NCI-H345 treated with DMSO at 0.1 percent for 48 hours (cell line): ENCODE measurements around the gene CD44.

Experiments
- DNase-seq: peaks from one replicate; lab custom pipeline; 2025; ENCODE audit not compliant: unreplicated experiment; lab: John Stamatoyannopoulos, UW

CD44 gene

DNA sequence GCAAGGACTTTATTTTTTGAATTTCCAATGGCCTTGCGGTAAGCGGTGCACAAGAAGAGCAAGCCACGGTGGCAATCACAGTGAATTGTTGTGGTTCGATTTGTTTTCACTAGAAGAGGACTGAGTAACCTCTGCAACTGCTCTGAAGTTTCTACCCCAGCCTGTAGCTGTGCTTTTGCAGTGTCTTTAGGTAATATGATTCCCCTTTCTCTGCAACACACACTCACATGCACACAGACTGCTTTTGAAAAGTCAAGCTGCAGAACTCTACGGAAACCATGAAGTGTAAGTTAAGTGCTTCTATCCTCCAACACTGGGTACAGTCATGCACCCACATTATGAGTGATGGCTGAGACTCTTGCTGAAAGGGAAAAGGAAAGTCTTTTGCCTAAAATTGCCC, 38.4 kb downstream of the CD44 start:
- DNase-seq = no peak

DNA sequence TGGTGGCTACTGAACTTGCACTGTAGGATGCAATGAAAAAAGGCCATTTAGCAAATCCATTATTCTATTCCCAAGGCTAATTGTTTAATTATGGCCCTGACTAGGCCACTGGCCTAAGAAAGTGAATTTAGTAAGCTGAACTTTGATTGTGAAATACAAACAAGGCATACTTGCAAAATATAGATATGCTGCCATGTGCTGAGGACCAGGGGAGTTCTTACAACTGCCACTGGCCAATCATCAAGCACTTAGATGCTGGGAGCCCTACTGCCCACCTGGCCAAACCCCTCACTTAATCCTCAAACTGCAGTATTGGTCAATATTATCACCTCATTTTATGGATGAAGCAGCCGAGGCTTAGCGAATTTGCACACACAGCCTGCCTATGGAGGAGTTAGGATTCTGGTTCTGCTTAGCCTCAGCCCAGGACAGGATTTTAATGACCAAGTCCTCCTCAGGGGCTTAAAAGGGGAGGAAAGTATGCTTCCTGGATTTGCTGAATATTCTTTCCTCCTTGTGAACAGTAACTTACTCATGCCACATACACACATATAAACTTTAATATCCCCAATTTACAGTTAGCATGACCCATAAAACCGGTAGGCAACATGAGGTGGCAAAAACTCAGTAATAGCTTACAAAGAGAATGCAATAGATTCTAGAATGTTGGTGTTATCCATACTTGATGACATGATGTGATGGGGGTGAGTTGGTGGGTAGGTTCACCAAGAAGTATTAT, 39.3 kb downstream of the CD44 start:
- no peak for DNase-seq

GRCh38 chr11:35178873-35179272, 39.9 kb downstream of the CD44 start:
- DNase-seq = no peak

GRCh38 chr11:35179466-35180135, 40.6 kb downstream of the CD44 start:
- no peak for DNase-seq

DNA sequence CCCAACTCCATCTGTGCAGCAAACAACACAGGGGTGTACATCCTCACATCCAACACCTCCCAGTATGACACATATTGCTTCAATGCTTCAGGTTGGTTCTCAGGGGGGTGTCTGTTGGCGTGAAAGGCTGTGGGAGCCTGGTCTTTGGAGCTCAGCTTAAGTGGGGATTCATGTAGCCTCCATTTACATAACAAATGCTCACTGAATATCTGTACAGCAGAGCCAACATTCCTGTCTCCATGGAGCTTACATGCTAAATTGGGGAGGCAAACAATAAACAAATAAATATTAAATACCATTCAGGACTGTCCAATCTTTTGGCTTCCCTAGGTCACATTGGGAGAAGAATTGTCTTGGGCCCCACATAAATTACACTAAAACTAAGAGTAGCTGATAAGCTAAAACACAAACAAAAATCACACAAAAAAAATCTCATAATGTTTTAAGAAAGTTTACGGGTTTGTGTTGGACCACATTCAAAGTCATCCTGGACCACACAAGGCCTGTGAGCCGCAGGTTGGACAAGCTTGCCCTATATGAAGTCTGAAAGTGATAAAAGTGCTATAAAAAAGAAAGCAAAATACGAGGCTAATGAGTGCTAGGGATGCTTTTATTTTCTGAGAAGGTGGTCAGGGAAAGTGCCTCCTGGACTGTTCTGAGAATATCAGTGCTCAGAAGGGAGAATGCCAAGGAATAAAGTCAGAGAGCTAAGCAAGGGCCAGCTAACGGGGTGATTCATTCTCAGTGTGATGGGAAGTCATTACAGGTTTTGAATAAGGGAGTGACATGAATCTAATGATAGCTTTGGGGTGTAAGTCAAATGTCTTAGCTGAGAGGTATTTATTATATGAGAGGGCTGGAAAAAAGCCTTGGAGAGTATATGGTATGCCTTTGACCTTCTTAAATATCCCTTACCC, 41.6 kb downstream of the CD44 start:
- no peak for DNase-seq

GRCh38 chr11:35182317-35182939, 43.5 kb downstream of the CD44 start:
- DNase-seq = no peak

DNA sequence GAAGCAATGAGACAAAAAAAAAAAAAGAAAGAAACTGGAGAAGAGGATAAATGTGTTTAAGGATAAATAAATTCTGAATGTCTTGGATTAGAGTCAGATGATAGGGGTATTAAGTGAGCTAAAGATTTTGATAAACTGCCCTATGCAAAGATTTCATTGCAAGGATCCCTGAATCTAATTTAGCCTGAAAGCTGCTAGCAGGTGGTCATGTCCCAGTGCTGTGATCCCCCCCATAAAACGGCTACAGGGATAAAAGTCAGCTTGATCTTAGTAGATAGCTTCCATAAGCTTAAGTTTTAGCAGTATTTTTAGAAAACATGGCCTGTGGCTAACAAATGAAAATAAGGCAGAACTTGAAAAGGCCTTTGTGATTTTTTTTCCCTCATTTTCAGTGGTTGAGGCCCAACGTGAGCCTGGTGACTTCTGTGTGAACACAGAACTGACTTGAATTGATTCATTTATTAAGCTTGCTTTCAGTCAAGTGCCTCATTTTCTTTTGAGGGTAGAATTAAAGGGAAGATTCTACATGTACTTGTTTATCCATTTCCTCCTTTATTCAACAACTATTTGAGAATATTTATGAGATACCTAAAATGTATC, 44.5 kb downstream of the CD44 start:
- DNase-seq = no peak

- DNase-seq = no peak
These were observed 46.7 kb downstream of the CD44 start for GRCh38 chr11:35185696-35186095.

GRCh38 chr11:35187996-35188395, 49.0 kb downstream of the CD44 start:
- DNase-seq = no peak

GRCh38 chr11:35190804-35191348, 51.9 kb downstream of the CD44 start:
- DNase-seq = no peak

DNA sequence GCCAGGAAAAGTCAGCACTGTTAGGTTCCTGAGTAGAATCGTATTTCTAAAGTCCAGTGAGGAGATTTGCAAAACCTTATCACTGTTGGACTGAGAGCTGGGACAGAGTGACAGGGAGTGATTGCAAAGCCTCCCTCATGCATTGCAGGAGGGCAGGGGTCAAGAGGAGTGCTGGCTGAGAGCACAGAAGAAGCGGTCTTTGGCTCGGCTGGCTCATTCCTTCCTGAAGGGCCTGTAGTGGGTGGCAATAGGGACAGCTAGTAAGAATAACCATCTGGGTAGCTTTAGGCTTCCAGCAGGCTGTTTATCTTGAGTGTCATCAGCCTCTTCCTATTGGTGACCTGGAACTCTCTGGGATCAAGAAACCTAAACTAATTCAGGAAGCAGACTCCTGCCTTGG, 53.4 kb downstream of the CD44 start:
- DNase-seq = no peak

- DNase-seq = no peak
These were observed 54.8 kb downstream of the CD44 start for GRCh38 chr11:35193767-35194166.

- no peak for DNase-seq
These were observed 58.3 kb downstream of the CD44 start for GRCh38 chr11:35197292-35197691.

GRCh38 chr11:35200811-35201341, 61.9 kb downstream of the CD44 start:
- DNase-seq = no peak

- DNase-seq = no peak
These were observed 65.6 kb downstream of the CD44 start for GRCh38 chr11:35204614-35205013.

DNA sequence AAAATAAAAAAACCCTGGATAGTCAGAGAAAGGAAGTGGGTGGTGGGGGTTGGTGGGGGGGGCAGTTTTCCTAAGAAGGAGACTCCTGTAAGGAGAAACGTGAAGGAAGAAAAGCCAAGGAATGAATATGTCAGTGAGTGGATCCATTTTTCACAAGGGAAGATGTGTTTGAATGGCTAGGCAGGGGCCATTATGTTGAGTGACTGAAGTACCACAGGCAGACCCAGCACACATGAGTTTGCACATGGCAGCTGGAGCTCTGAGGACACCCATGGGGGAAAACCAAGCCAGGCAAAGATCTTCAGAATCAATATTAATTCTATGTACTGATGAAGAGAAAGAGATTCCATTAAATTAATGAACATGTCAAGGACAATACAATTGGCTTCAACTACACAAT, 67.6 kb downstream of the CD44 start:
- no peak for DNase-seq

DNA sequence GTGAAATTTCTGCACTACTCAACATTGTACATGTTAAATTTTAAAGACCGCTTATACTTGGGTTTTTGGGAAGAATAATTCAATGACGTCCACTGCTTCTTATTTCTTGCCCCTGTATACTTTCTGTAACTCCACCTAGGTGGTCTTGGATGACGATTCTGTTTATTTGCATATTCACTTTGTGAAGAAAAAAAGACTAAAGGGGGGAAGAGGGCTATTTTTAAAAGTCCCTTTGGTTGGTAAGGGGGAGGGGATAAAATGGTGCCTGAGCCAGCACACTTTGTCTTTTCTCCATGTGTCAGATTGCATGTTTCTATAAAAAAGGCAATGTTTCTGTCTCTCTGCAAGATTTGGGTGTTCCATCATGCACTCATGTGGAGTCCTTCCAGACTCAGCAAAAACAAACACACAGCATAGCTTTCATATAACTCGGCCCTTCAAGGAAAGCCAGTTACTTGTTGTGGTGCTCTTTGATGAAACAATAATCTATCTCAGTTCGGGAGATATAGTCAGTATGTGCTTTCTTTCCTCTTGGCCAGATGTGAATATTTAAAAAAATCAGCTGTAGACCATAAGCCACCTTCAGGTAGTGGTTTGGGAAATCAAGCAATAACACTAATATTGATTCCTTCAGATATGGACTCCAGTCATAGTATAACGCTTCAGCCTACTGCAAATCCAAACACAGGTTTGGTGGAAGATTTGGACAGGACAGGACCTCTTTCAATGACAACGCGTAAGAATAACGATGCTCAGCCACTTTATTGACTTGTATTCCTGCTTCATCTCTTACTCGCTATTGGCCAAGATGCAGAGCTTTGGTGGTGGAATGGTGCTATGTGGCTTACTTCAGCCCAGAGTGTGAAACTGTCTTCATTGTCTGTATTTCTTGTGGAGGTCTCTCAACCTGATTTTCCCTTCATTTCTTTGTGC, 68.8 kb downstream of the CD44 start:
- DNase-seq = no peak

- no peak for DNase-seq
These were observed 69.8 kb downstream of the CD44 start for GRCh38 chr11:35208795-35209194.

GRCh38 chr11:35210876-35211546, 72.0 kb downstream of the CD44 start:
- DNase-seq = no peak
